ENCODE data around the gene PSMA7. TPM values are rescaled to one million over a fixed set of nuclear protein-coding genes. Genes with fewer than 3 reads are reported as not detected.
A peak's percentile ranks its signal among the peaks of the same experiment; 100 is the strongest.

Gene PSMA7
- total RNA-seq, 4 donors from 2014 or later = 632 to 1,338 (median 1,003) TPM

DNA sequence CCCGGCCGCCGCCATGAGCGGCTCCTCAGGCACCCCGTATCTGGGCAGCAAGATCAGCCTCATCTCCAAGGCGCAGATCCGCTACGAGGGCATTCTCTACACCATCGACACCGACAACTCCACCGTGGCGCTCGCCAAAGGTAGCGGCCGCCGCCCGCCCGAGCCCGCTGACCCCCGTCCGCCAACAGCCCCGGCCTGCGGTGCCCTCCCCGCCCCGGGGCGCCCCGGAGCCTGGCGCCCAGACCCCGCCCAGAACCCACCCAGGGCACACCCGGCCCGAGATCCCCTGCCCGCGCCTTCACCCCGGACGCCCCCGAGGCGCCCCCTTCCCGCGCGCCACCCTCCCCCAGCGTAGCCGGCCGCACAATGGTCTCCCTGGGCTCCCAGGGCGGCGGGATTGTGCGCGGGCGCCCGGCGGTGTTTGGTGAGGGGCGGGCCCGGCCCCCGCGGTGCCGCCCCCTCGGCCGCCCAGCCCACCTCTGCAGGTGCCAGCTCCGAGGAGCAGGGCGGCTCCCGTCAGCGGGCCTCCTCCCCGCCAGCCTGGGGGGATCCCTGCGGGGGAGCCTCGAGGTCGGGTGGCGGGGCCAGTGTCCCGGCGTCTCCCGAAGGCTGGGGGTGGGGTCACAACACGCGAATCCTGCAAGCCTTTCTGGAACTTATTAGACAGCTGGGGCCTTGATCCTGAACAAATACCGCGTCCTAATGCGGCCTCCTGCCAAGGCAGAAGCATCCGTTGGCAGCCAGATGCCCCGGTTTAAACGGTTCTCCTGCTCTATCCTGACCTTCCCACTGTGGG lies 20.3 kb downstream of the PSMA7 start:
- no peaks in the 10 kb centered on the region for H3K27me3 ChIP-seq
- H3K36me3 ChIP-seq = peaks cover 0 to 35% of the 10 kb centered on the region in 2 donors
- in situ Hi-C loops (cut with MboI; ENCODE audit: low sequenced_read_pairs in 4 of 4) (loop anchor here in 1 of 4 donors (10.0 kb wide), 1 partner anchor 58 kb away; the partner anchor contains the start of gene TAF4), intact Hi-C loops (cut with DNase I; ENCODE audit: low total_unique reads) (loop anchor here (1.0 to 2.0 kb wide), 4 partner anchors 11 to 115 kb away; partner anchors contain the start of genes MTG2, OSBPL2, PSMA7 and SS18L1)
- H3K4me1 ChIP-seq = peaks cover 38 to 49% of the 10 kb centered on the region in 2 donors
- no peak for TF ChIP-seq POLR2A (IDR thresholded peaks at IDR 0.05)
- TF ChIP-seq, protein P1, sequence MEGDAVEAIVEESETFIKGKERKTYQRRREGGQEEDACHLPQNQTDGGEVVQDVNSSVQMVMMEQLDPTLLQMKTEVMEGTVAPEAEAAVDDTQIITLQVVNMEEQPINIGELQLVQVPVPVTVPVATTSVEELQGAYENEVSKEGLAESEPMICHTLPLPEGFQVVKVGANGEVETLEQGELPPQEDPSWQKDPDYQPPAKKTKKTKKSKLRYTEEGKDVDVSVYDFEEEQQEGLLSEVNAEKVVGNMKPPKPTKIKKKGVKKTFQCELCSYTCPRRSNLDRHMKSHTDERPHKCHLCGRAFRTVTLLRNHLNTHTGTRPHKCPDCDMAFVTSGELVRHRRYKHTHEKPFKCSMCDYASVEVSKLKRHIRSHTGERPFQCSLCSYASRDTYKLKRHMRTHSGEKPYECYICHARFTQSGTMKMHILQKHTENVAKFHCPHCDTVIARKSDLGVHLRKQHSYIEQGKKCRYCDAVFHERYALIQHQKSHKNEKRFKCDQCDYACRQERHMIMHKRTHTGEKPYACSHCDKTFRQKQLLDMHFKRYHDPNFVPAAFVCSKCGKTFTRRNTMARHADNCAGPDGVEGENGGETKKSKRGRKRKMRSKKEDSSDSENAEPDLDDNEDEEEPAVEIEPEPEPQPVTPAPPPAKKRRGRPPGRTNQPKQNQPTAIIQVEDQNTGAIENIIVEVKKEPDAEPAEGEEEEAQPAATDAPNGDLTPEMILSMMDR (IDR thresholded peaks at IDR 0.05 in 4 of 5, conservative IDR thresholded peaks at IDR 0.05 in 1 of 5) = no peak
- peak overlapping the region; percentile 91 to 97 (median 94) for H3K27ac ChIP-seq
- ATAC-seq (peak; percentile 4 to 6), DNase-seq (peak in 1 of 2 donors; percentile 37)
- peak overlapping the region; percentile 68 to 73 (median 69) for H3K4me3 ChIP-seq
- no peaks in the 10 kb centered on the region for H3K9me3 ChIP-seq

DNA sequence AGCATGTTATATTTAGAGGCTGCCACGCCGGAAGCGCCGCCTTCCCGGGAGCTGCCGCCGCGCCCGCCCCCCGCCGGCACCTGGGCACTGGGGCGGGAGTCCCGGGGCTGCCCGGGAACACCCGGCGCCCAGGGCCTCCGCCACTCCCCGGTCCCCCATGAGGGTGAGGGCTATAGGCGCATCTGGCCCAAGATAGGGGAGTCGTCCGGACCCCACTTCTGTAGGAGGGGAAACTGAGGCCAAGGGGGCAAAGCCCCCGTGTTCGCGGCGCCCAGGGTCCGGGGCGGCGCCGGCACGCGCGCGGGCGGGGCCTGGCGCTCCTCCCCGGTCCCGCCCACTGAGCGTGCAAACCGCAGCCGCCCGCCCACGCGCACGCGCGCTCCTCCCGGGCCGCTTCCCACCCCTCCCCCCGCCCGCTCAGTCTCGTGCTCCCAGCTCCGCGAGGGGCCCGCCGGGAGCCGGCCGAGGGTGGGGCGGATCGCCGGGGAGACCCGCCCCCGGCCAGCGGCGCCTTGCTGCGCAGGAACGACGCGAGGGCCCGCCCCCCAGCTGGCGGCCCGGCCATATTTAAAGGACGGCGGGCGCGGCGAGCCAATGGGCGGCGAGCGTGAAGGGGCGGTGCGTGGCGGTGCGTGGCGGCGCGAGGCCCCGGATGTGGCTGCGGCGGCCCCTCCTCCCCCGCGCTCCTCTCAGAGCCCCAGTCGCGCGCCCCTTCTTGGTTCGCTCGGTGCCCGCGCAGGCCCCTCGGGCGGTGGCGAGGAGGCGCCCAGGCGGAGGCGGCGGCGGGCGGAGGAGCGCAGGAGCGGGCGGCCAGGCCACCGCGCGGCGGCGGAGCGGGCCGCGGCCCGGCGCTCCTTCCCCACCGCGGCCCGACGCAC lies 21.2 kb downstream of the PSMA7 start, which contains the start of gene LSM14B:
Gene LSM14B, plus strand, starts transcription at position 700 of the 878 bp plus-strand sequence. CDS start 192 bp downstream, outside the sequence.
- DNase-seq (peak; percentile 92 to 96), ATAC-seq (peak; percentile 68 to 71)
- Histone ChIP-seq H3K27me3 (no peaks in the 10 kb centered on the region), H3K9me3 (no peaks in the 10 kb centered on the region), H3K36me3 (peaks cover 0 to 26% of the 10 kb centered on the region in 2 donors), H3K27ac (peak within 1 kb of the TSS; percentile 95 to 98 (median 96)), H3K4me1 (peaks cover 45 to 56% of the 10 kb centered on the region in 2 donors), H3K4me3 (peak within 1 kb of the TSS; percentile 69 to 86 (median 74))
- in situ Hi-C loops (cut with MboI; ENCODE audit: low sequenced_read_pairs in 4 of 4) = loop anchor here in 1 of 4 donors (10.0 kb wide), 1 partner anchor 57 kb away; the partner anchor contains the start of gene TAF4
- intact Hi-C loops (cut with DNase I; ENCODE audit: low total_unique reads) = loop anchor here (1.0 to 2.0 kb wide), 4 partner anchors 21 to 116 kb away; partner anchors contain the start of genes MTG2, OSBPL2, PSMA7 and SS18L1
- TF ChIP-seq POLR2A (IDR thresholded peaks at IDR 0.05) = peak; percentile 83 to 86
- TF ChIP-seq, protein P1 (IDR thresholded peaks at IDR 0.05 in 4 of 5, conservative IDR thresholded peaks at IDR 0.05 in 1 of 5) = peak in 1 of 5 experiments; percentile 21

DNA sequence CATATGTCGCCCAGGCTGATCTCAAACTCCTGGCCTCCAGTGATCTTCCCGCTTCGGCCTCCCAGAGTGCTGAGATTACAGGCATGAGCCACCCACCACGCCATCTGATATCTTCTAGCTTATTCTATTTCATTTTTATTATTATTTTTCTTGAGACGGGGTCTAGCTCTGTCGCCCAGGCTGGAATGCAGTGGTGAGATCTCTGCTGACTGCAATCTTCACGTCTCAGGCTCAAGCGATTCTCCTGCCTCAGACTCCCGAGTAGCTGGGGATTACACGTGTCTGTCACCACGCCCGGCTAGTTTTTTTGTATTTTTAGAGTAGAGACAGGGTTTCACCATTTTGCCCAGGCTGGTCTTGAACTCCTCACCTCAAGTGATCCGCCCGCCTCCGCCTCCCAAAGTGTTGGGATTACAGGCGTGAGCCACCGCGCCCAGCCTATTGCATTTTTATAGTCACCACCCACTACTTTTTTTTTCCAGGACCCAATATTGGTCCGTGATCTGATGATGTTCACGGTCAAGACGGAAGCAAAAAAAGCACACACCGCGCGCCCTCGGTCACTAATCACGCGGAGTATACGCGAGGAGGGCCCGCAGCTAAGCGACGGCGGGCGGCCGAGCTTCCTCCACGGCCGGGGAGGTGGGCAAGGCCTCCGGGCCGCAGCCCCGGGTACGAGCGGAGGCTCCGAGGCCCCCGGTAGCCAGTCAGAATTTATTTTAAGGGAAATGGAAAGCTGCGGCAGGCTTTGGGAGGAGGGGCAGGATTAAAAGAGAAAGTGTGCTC lies 22.0 kb downstream of the PSMA7 start:
- Histone ChIP-seq H3K27me3 (no peaks in the 10 kb centered on the region), H3K27ac (peak overlapping the region; percentile 95 to 98 (median 96)), H3K4me3 (peak overlapping the region; percentile 60 to 86 (median 72)), H3K9me3 (no peaks in the 10 kb centered on the region), H3K36me3 (peaks cover 0 to 18% of the 10 kb centered on the region in 2 donors), H3K4me1 (peaks cover 45 to 56% of the 10 kb centered on the region in 2 donors)
- intact Hi-C loops (cut with DNase I; ENCODE audit: low total_unique reads) (loop anchor here (1.0 kb wide), 1 partner anchor 55 kb away; no protein-coding TSS in a partner anchor), in situ Hi-C loops (cut with MboI; ENCODE audit: low sequenced_read_pairs in 4 of 4) (loop anchor here in 1 of 4 donors (10.0 kb wide), 1 partner anchor 56 kb away; the partner anchor contains the start of gene TAF4)
- DNase-seq (peak; percentile 31 to 52), ATAC-seq (peak; percentile 5 to 13)
- TF ChIP-seq POLR2A (IDR thresholded peaks at IDR 0.05) = peak; percentile 91 to 93
- TF ChIP-seq, protein P1 (IDR thresholded peaks at IDR 0.05 in 4 of 5, conservative IDR thresholded peaks at IDR 0.05 in 1 of 5) = no peak

All from gastrocnemius medialis (tissue), 4 donors.